HG02571 (cell line): Measurements from ENCODE around the gene ZNF90.
"Not testable (repeated sequence)": the region's sequence is repeated elsewhere in the genome, so short reads cannot be mapped to it uniquely, and the experiment has no call there.

ENCODE experiments used
- ATAC-seq: cut with Tn5 transposase; IDR thresholded peaks from one replicate; pipeline ENCODE4 v1.9.1; 2021; ENCODE audit warnings: mild to moderate bottlenecking, moderate library complexity; ENCODE audit not compliant: unreplicated experiment

Gene ZNF90

DNA sequence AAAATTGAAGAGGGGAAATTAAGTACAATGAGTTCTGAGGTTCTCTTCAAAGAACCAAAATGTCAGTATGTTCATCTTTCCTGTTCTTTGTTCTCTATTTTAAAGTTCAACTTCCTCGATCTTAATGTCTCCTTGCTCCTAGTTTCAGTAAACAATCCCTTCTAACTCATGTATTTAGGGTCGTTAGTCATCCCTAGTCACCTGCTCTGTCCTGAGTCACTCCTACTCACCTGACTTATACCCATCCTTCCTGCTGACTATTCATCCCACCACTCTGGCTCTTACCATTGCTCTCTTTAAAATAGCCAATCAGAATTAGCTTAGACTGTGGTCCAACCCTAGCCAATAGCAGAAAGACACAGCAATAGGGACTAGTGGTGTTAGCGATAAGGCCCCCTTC lies 24.3 kb downstream of the ZNF90 start:
- no peak for ATAC-seq

DNA sequence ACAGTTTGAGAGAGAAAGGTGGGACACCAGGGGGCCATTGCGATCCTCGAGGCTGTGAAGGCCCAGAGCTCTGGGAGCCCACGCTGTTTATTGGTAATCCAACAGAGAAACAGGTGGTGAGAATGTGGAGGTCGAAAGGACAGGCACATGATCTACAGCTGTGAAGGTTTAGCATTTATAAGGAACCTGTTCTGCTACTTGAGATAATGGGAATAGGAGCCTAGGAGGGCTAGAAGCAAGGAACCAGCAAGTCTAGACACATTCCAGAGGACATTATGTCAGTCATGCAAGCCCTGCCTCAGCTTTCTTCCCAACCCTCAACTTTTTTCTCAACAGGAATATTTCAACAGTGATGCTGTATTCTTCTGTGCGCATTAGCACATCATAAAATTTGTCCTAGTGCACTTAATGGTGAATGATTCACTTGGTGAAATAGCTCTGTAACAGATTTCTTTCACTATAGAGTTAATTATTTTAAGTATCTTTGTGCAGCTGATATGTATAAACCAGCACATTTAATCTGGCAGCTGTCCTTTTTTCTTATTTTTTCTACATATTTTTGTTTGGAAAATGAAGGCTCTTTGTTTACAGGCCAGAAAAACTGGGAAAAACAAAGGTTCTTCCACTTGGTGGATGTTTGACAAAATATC lies 25.4 kb downstream of the ZNF90 start:
- ATAC-seq: no peak

DNA sequence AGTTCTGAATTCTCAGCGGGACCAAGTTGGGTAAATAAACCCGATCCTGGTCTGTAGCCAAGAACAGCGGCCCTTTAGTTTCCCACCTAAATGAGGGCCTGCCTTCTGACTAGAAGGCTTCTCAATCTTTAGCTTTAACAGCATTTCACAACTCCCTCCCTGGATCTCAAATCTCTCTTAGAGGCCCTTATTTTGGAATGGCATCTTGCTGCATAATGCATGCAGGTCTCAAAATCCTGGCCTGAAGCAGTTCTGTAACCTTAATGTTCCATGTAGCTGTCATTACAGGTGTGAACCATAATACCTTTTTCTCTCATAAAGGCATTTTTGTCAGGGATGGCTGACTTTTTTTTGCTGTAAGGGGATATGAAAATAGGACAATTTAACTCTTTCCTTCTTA lies 29.5 kb downstream of the ZNF90 start:
- ATAC-seq: no peak

DNA sequence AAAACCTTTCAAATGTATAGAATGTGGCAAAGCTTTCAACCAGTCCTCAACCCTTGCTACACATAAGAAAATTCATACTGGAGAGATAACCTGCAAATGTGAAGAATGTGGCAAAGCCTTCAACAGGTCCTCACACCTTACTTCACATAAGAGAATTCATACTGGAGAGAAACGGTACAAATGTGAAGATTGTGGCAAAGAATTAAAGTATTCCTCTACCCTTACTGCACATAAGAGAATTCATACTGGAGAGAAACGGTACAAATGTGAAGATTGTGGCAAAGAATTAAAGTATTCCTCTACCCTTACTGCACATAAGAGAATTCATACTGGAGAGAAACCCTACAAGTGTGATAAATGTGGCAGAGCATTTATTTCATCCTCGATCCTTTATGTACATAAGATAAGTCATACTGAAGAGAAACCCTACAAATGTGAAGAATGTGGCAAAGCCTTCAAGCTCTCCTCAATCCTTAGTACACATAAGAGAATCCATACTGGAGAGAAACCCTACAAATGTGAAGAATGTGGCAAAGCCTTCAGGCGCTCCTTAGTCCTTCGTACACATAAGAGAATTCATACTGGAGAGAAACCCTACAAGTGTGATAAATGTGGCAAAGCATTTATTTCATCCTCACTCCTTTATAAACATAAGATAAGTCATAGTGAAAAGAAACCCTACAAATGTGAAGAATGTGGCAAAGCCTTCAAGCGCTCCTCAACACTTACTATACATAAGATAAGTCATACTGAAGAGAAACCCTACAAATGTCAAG lies 40.5 kb downstream of the ZNF90 start:
- ATAC-seq: not testable (repeated sequence)

DNA sequence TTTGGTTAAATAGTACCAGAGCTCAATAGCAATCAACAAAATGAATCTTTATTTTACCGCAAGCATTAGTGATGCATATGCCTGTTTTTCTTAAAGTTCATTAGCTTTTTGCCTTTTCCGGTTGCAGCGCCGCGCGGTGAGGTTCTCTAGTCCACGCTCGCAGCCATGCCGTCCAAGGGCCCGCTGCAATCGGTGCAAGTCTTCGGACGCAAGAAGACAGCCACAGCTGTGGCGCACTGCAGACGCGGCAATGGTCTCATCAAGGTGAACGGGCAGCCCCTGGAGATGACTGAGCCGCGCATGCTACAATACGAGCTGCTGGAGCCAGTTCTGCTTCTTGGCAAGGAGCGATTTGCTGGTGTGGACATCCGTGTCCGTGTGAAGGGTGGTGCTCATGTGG lies 47.1 kb downstream of the ZNF90 start:
- ATAC-seq: no peak

DNA sequence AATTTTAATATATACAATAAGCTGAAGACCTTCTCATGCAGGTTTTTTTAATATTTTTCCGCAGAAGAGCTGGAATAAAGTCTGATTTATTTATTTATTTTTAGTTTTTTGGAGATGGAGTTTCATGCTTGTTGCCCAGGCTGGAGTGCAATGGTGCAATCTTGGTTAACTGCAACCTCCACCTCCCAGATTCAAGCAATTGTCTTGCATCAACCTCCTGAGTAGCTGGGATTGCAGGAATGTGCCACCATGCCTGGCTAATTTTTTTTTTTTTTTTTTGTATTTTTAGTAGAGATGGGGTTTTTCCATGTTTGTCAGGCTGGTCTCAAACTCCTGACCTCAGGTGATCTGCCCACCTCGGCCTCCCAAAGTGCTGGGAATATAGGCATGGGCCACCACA lies 55.1 kb downstream of the ZNF90 start:
- ATAC-seq: not testable (repeated sequence)

DNA sequence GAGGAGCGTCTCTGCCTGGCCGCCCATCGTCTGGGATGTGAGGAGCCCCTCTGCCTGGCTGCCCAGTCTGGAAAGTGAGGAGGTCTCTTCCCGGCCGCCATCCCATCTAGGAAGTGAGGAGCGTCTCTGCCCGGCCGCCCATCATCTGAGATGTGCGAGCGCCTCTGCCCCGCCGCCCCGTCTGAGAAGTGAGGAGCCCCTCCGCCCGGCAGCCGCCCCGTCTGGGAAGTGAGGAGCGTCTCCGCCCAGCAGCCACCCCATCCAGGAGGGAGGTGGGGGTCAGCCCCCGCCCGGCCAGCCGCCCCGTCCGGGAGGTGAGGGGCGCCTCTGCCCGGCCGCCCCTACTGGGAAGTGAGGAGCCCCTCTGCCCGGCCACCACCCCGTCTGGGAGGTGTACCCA lies 59.9 kb downstream of the ZNF90 start:
- not testable (repeated sequence) for ATAC-seq

DNA sequence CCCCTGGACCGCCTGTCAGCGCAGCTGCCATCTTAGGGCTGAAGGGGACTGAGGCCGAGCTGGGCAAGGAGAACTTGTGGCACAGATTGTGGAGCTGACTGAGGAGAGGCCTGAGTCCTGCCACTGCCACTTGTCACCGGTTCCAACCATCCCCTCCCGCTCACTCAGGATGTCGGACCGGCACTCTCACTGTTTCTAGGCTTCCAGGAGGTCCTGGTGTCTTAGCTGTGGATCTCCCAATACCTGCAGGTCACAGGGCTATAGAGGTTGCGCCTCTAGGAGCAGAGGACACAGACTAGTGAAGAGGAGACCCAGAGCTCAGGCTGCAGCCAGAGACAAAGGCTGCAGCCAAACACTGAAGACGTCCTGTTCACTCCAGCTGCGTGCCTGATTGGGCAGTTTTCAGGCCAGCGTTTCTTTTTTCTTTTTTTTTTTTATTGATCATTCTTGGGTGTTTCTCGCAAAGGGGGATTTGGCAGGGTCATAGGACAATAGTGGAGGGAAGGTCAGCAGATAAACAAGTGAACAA lies 73.9 kb downstream of the ZNF90 start:
- ATAC-seq: no peak

DNA sequence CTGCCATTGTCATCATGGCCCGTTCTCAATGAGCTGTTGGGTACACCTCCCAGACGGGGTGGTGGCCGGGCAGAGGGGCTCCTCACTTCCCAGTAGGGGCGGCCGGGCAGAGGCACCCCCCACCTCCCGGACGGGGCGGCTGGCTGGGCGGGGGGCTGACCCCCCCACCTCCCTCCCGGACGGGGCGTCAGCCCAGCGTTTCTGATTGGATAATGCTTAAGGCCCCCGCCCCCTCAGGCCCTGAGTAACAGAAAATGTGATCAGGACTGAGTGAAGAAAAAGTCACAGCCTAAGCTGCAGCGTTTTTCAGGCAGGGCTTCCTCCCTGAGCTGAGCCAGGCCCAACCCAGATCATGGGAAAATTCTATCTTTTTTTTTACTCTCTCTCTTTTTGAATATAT lies 74.7 kb downstream of the ZNF90 start:
- not testable (repeated sequence) for ATAC-seq

DNA sequence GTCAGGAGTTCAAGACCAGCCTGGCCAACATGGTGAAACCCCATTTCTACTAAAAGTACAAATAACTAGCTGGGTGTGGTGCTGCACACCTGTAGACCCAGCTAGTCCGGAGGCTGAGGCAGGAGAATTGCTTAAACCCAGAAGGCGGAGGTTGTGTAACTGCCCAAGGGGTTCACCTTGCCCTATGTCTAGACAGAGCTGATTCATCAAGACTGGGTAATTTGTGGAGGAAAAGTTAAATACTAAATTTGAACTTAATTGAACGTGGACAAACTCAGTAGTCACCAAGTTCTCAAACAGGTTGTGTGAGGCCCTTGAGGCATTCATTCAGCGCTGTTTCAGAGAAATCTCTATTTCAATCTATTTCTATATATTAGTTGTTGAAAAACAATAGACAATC lies 75.5 kb downstream of the ZNF90 start:
- ATAC-seq: no peak

DNA sequence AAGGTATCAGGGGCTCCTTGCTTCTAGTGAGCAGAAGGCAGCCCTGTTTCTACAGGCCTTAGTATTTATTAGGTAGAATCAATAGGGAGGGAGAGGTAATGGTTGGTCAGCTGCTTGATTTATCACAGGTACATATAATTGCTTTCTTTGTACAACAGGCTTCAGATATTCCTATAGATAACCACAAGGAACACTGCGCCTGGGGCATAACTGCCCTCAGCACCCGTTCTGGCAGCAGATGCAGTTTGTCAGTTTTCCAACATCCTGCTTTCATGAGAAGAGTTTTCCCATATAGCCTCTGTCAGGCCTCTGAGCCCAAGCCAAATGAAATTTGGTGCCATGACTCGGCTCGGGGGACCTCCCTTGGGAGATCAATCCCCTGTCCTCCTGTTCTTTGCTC lies 76.8 kb downstream of the ZNF90 start:
- ATAC-seq: no peak

DNA sequence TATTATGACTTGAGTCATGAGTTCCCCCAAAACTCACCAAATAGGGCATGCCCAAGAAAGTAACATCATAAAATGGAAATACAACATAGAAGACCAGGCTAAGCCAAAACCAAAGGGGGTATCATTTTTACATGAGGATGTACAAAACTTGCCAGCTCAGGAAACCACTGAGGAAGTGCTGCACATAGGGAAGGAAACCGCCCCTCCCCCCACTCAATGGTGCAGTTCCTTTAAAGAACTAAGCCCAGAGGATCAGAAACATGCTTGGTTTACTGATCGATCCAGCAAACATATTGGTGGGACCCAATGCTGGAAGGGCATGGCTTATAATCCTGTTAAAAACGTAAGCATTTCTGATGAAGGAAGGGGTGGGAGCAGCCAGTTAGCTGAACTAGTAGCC lies 85.0 kb downstream of the ZNF90 start:
- no peak for ATAC-seq

DNA sequence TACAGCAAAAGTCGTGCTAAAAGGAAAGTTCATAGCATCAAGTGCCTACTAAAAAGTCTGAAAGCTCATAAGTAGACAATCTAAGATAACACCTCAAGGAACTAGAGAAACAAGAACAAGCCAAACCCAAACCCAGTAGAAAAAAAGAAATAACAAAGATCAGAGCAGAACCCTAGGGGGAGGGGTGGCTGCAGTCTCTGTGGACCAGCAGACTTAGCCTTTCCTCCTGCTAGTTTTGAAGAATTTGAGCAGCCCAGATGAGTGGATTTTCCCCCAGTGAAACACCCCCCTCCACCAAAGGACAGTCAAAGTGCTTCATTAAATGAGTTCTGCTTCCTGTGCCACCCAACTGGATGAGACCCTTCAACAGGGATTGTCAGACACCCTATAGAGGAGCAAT lies 86.7 kb downstream of the ZNF90 start:
- ATAC-seq: no peak

DNA sequence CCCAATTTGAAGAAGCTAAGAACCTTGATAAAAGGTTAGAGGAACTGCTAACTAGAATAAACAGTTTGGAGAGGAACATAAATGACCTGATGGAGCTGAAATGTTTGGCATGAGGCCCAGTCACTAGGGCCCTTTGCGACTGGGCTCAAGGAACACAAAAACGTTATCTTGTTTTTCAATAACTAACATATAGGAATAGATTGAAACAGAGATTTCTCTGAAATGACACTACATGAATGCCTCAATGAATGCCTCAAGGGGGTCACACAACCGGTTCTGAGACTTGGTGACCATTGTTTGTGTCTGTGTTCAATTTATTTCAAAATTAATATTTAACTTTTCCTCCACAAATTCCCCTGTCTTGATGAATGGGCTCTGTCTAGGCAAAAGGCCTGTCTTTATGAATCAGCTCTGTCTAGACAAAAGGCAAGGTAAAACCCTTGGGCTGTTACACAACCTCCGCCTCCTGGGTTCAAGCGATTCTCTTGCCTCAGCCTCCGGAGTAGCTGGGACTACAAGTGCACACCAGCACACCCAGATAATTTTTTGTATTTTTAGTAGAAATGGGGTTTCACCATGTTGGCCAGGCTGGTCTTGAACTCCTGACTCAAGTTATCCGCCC lies 88.3 kb downstream of the ZNF90 start:
- ATAC-seq: no peak

DNA sequence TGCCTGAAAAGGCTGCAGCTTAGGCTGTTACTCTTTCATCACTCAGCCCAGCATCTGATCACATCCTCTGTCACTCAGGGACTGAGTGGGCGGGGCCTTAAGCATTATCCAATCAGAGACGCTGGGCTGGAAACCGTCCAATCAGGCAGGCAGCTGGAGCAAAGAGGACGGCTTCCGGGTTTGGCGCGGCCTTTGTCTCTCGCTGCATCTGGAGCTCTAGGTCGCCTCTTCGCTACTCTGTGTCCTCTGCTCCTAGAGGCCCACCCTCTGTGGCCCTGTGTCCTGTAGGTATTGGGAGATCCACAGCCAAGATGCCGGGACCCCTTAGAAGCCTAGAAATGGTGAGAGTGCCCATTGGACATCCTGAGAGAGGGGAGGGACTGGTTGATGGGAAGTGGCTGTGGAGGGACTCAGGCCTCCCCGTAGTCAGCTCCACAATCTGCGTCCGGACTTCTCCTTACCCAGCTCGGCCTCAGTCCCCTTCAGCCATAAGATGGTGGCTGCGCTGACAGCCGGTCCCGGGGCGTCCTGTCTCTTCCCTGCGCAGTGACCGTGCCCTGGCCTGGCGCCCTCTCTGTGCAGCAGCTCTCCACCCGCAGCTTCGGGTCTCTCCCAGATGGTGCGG lies 89.3 kb downstream of the ZNF90 start, which contains the start of gene ZNF486:
ZNF486 (plus strand) TSS at position 195 of the 625 bp plus-strand sequence; CDS start at position 312, 117 bp downstream.
- ATAC-seq: peak; percentile 93

DNA sequence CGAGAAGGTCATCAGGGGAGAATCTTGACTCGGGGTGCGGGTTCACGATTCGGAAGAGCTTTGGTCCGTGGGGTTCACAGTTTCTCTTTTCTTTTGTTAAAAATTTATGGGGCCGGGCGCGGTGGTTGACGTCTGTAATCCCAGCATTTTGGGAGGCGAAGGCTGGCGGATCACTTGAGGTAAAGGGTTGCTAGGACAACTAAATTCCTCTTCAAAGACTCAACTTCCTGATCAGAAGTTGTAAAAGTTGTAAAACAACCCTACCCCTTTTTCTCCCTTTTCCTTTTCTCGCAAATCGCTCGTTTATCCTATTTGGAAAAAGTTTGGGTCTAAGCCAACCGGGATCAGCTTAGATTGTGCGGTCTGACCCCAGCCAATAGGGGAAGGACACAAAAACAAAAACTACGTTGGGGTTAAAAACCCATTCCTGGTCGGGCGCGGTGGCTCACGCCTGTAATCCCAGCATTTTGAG lies 89.9 kb downstream of the ZNF90 start:
- no peak for ATAC-seq
